Activated CD8-positive, alpha-beta T cell treated with anti-CD3 and anti-CD28 coated beads for 36 hours (primary cell): ENCODE data around the gene RBMS3. TPM values are rescaled to one million over a fixed set of nuclear protein-coding genes. Genes with fewer than 3 reads are reported as not detected.
"Not testable (repeated sequence)": the region's sequence is repeated elsewhere in the genome, so short reads cannot be mapped to it uniquely, and the experiment has no call there.

Source experiments
- ATAC-seq: fragments of 200-7000 bp; cut with Tn5 transposase; one replicate; pipeline ENCODE4 v1.10.0; 2021; ENCODE audit warnings: mild to moderate bottlenecking, moderate library complexity
- CTCF ChIA-PET: fragments of 350-600 bp; sonication (Branson Sonifier 250); formaldehyde crosslinking; loops from one replicate; lab custom pipeline; 2021; ENCODE audit warnings: antibody characterized with exemption; lab: Charles Lee
- POLR2A ChIA-PET: fragments of 350-600 bp; sonication (Branson Sonifier 250); formaldehyde crosslinking; loops from one replicate; lab custom pipeline; 2021; ENCODE audit warnings: antibody characterized with exemption; lab: Charles Lee
- DNase-seq: peaks from one replicate; pipeline ENCODE4 v3.0.0-alpha.2; 2020
- H3K27ac Mint-ChIP-seq: one replicate; pipeline ENCODE4 v1.8.0; 2021; ENCODE audit warnings: mild to moderate bottlenecking, mixed read lengths
- H3K27me3 Mint-ChIP-seq: one replicate; pipeline ENCODE4 v1.8.0; 2021; ENCODE audit warnings: mixed read lengths
- H3K36me3 Mint-ChIP-seq: one replicate; pipeline ENCODE4 v1.8.0; 2021; ENCODE audit warnings: low read depth, mixed read lengths
- H3K4me1 Mint-ChIP-seq: one replicate; pipeline ENCODE4 v1.8.0; 2021; ENCODE audit warnings: low read depth, mixed read lengths
- H3K4me3 Mint-ChIP-seq: one replicate; pipeline ENCODE4 v1.8.0; 2021; ENCODE audit warnings: mild to moderate bottlenecking, moderate library complexity, mixed read lengths
- H3K9me3 Mint-ChIP-seq: one replicate; pipeline ENCODE4 v1.8.0; 2021; ENCODE audit warnings: mixed read lengths
- CTCF ChIP-seq: fragments of 200-600 bp; IDR thresholded peaks from one replicate; pipeline ENCODE4 v1.8.0; 2022; ENCODE audit warnings: antibody characterized with exemption, mild to moderate bottlenecking
- intact Hi-C: fragments of 100-400 bp; cut with micrococcal nuclease; formaldehyde crosslinking; loops from one replicate; pipeline ENCODE4 v1.10.0; 2022
- total RNA-seq, 2 experiments: library from RNA; stranded (reverse); gene quantifications; one replicate each; pipeline ENCODE4 v1.2.3, GENCODE V29; 2021

Gene RBMS3
- total RNA-seq, 2 experiments from 2014 or later: 2.3 to 2.8 TPM

- CTCF ChIA-PET: no interaction called here
- H3K36me3 Mint-ChIP-seq: no peaks in the 10 kb centered on the region
- no peaks in the 10 kb centered on the region for H3K9me3 Mint-ChIP-seq
- peaks cover 2% of the 10 kb centered on the region for H3K27me3 Mint-ChIP-seq
- no peak overlapping the region for H3K4me3 Mint-ChIP-seq
- no peak for TF ChIP-seq CTCF
- H3K27ac Mint-ChIP-seq: no peak overlapping the region
- DNase-seq: no peak
- H3K4me1 Mint-ChIP-seq: no peaks in the 10 kb centered on the region
- POLR2A ChIA-PET: no interaction called here
- intact Hi-C loops: no loop called here
- ATAC-seq: no peak
Measured at GRCh38 chr3:29653680-29654079, 372.8 kb downstream of the RBMS3 start.

DNA sequence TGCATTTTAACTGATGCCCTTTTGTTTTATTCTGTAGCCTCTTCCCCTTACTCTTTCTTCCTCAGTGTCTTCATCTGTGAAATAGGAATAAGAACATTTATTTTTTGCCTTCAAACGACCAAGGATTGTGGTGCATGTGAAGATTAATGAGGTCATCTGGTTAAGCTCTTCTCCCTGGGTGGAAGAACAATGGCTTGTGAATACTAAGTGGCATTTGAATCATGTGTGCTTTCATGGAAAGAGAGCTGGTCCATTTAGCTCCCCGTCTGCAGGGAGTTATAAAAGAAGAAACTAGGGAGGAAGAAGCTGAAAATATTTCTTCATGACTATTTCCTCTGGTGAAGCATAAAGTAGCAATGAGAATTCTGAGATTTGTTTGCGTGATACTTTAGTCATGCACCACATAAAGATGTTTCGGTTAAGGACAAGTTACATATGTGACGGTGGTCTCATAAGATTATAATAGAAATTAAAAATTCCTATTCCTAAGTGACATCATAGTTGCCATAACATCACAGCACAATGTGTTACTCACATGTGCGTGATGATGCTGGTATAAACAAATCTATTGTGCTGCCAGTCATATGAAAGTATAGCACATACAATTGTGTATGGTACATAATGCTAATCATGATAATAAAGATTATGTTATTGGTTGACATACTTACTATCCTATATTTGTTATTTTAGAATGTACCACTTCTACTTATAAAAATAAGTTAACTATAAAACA is 374.3 kb downstream of the RBMS3 start:
- Mint-ChIP-seq H3K4me3 (no peak overlapping the region), H3K36me3 (no peaks in the 10 kb centered on the region), H3K27me3 (peaks cover 2% of the 10 kb centered on the region), H3K4me1 (no peaks in the 10 kb centered on the region), H3K9me3 (no peaks in the 10 kb centered on the region), H3K27ac (no peak overlapping the region)
- DNase-seq (no peak), ATAC-seq (no peak)
- CTCF ChIA-PET: no interaction called here
- POLR2A ChIA-PET: no interaction called here
- intact Hi-C loops: no loop called here
- TF ChIP-seq CTCF: no peak

- Mint-ChIP-seq H3K27ac (no peak overlapping the region), H3K9me3 (peaks cover 2% of the 10 kb centered on the region), H3K4me3 (no peak overlapping the region), H3K36me3 (no peaks in the 10 kb centered on the region), H3K4me1 (no peaks in the 10 kb centered on the region), H3K27me3 (peaks cover 2% of the 10 kb centered on the region)
- ChIA-PET POLR2A (no interaction called here), CTCF (no interaction called here)
- DNase-seq: no peak
- intact Hi-C loops: no loop called here
- TF ChIP-seq CTCF: no peak
- ATAC-seq: no peak
Measured at GRCh38 chr3:29665688-29666087, 384.8 kb downstream of the RBMS3 start.

DNA sequence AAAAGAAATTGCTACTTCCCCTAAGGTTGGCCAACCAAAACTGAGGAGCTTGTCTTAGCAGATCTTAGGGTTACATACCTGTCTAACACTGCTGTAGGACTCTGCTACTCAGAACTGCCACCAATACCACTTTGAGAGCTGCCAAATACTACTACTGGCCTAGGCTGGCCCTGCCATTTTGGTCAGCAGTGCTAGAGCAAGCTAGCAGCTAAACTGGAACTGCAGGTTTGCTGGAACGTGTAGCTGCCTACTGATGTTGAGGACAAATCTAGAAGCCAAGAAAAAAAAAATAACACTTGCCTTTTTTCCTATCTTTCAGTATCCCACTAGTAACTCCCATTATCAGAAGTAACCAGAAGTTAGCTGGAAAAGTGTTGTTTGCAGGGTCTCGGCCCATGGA is 387.4 kb downstream of the RBMS3 start:
- ATAC-seq: no peak
- H3K27ac Mint-ChIP-seq: no peak overlapping the region
- H3K4me3 Mint-ChIP-seq: no peak overlapping the region
- no peaks in the 10 kb centered on the region for H3K36me3 Mint-ChIP-seq
- POLR2A ChIA-PET: no interaction called here
- no peaks in the 10 kb centered on the region for H3K4me1 Mint-ChIP-seq
- peaks cover 3% of the 10 kb centered on the region for H3K9me3 Mint-ChIP-seq
- DNase-seq: no peak
- no peak for TF ChIP-seq CTCF
- CTCF ChIA-PET: no interaction called here
- no peaks in the 10 kb centered on the region for H3K27me3 Mint-ChIP-seq
- intact Hi-C loops: no loop called here

- DNase-seq (no peak), ATAC-seq (no peak)
- no peak overlapping the region for H3K4me3 Mint-ChIP-seq
- TF ChIP-seq CTCF: no peak
- H3K27ac Mint-ChIP-seq: no peak overlapping the region
- H3K36me3 Mint-ChIP-seq: no peaks in the 10 kb centered on the region
- ChIA-PET CTCF (no interaction called here), POLR2A (no interaction called here)
- no peaks in the 10 kb centered on the region for H3K27me3 Mint-ChIP-seq
- no peaks in the 10 kb centered on the region for H3K4me1 Mint-ChIP-seq
- peaks cover 3% of the 10 kb centered on the region for H3K9me3 Mint-ChIP-seq
- intact Hi-C loops: no loop called here
Measured at GRCh38 chr3:29668728-29669127, 387.9 kb downstream of the RBMS3 start.

- DNase-seq, CTCF ChIA-PET, H3K4me1 Mint-ChIP-seq, intact Hi-C loops, H3K27ac Mint-ChIP-seq, ATAC-seq, H3K36me3 Mint-ChIP-seq, POLR2A ChIA-PET, H3K4me3 Mint-ChIP-seq, H3K9me3 Mint-ChIP-seq, H3K27me3 Mint-ChIP-seq: not testable (repeated sequence)
Measured at GRCh38 chr3:29670476-29670875, 389.6 kb downstream of the RBMS3 start.
